T-helper 2 cell treated with Interferon-gamma antibody and Interleukin-4, amounts not matched to agents 100 ng/mL and 5 ng/mL, for 36 hours (primary cell): ENCODE results near the gene BCL2L11. TPM values are rescaled to one million over a fixed set of nuclear protein-coding genes. Genes with fewer than 3 reads are reported as not detected.
"Not testable (repeated sequence)": the region's sequence is repeated elsewhere in the genome, so short reads cannot be mapped to it uniquely, and the experiment has no call there.

Experiments used
- intact Hi-C: fragments of 100-400 bp; cut with micrococcal nuclease; formaldehyde crosslinking; loops from one replicate; pipeline ENCODE4 v1.15.1; 2023
- total RNA-seq: library from RNA; stranded (reverse); gene quantifications from 2 replicates; pipeline ENCODE4 v1.2.3, GENCODE V29; 2022

BCL2L11 gene
- 12.6 and 18.0 TPM in 2 replicates for total RNA-seq

- intact Hi-C loops = loop anchor here (10.0 kb wide), 1 partner anchor 934 kb away; the partner anchor contains the start of gene TMEM87B
Measured at GRCh38 chr2:111120253-111121027, at the start of gene BCL2L11. Gene BCL2L11, plus strand, starts transcription at chr2:111120914. Its CDS starts 2,832 bp downstream, at chr2:111123746.

GRCh38 chr2:111071600-111072171 lies 49.0 kb upstream of the BCL2L11 start:
- intact Hi-C loops = no loop called here

DNA sequence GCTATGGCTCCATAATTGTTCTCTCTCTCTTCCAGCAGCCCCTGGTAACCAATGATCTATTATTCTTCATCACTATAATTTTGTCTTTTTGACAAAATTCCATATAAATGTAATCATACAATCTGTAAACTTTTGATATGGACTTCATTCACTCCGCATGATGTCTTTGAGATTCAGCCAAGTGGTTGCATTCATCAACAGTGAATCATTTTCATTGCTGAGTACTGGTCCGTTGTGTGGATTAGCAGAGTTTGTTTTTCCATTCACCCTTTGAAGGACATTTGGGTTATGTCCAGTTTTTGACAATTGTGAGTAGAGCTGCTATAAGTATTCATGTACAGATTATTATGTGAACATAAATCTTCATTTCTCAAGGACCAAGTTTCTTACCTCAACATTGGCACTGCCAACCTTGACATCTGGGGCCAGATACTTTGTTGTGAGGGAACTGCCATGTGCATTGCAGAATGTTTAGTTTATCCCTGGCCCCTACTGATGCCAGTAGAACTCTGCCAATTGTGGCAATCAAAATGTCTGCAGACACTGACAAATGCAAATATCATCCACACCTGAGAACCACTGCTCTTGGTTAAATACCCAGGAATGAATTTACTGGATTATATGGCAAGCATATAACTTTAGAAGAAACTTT lies 48.4 kb upstream of the BCL2L11 start:
- intact Hi-C loops = no loop called here

DNA sequence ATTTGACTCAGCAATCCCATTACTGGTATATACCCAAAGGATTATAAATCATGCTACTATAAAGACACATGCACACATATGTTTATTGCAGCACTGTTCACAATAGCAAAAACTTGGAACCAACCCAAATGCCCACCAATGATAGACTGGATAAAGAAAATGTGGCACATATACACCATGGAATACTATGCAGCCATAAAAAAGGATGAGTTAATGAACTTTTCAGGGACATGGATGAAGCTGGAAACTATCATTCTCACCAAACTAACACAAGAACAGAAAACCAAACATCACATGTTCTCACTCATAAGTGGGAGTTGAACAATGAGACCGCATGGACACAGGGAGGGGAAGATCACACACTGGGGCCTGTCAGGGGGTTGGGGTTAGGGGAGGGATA lies 38.1 kb upstream of the BCL2L11 start:
- intact Hi-C loops = not testable (repeated sequence)

DNA sequence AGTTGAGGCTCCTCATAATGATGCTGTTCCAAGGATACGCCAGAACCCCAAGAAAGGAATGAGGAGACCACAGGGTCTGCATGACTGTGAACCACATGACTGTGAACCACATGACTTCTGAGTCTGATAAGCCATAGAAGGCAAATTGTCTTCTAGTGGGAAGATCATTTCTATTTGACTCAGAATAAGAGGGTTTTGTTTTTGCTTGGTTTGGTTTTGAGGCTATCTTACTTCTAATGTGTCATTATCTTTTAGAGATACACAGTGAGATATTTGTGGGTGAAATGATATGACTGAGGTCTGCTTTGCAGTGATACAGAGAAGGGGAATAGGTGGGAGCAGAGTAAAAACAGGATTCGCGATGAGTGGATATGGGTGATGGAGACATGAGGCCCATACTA lies 28.9 kb upstream of the BCL2L11 start:
- intact Hi-C loops = no loop called here

DNA sequence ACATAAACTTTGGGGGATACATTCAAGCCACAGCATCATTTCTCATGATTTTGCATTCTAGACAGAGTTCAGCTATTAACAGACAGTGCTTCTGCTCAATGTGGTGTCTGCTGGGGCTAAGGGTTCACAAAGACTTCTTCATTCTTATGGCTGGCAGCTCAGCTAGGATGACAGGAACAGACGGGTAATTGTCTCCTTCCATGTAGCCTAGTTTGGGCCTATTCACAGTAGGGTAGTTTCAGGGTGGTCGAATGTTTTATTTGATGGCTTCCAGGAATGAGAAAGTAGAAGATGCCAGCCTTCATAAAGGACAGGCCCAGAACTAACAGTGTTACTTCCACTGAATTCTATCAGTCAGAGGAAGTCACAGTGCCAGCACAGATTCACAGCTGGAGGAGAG lies 26.0 kb upstream of the BCL2L11 start:
- intact Hi-C loops = no loop called here

GRCh38 chr2:111095434-111095833 lies 25.3 kb upstream of the BCL2L11 start:
- intact Hi-C loops = no loop called here

GRCh38 chr2:111099402-111099801 lies 21.3 kb upstream of the BCL2L11 start:
- intact Hi-C loops = no loop called here

GRCh38 chr2:111100087-111100764 lies 20.5 kb upstream of the BCL2L11 start:
- intact Hi-C loops = no loop called here

DNA sequence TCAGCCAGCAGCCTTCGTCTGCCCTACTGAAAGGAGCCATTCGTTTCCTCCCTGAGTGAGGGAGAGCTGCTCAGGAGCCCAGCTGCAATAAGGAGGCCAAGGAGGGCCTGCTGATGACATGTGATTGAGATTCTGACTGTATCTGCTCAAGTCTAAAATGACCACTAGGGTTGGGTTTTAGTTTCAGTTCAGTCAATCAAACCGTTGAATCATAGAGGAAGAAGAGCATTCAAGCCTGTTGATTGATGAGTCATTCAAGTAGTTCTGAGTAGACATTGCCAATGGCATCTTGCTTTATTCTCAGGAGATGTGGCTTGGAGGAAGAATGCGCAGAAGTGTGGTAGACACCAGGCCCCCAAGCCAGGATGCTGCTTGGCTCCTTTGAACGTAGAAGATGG lies 19.9 kb upstream of the BCL2L11 start:
- intact Hi-C loops = no loop called here

GRCh38 chr2:111101592-111101991 lies 19.1 kb upstream of the BCL2L11 start:
- intact Hi-C loops = no loop called here

- intact Hi-C loops = no loop called here
Measured at GRCh38 chr2:111102216-111102615, 18.5 kb upstream of the BCL2L11 start.

- intact Hi-C loops = no loop called here
Measured at GRCh38 chr2:111105926-111106325, 14.8 kb upstream of the BCL2L11 start.

- intact Hi-C loops = no loop called here
Measured at GRCh38 chr2:111106706-111107105, 14.0 kb upstream of the BCL2L11 start.

GRCh38 chr2:111108745-111109271 lies 11.9 kb upstream of the BCL2L11 start:
- intact Hi-C loops = no loop called here

DNA sequence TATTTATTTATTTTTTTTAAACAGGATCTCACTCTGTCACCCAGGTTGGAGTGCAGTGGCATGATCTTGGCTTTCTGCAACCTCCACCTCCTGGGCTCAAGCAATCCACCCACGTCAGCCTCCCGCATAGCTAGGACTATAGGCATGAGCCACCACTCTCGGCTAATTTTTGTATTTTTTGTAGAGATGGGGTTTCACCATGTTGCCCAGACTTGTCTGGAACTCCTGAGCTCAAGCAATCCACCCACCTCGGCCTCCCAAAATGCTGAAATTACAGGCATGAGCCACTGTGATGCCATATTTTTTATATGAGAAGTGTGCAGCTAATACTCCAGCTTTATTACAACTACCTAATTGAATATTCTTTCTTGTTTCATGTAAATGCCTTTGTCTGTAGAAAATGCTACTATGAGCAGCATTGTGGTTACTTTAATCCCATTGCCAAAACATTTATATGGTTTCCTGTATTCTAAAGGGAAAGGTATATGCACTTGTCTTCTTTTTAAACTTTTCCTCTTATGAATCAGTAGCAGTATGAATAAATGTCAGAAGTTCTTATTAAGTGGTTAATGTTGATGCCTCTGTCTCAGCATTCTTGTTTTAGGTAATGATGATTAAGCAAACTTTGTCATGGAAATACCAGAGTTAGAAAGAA lies 9.5 kb upstream of the BCL2L11 start:
- intact Hi-C loops = no loop called here

DNA sequence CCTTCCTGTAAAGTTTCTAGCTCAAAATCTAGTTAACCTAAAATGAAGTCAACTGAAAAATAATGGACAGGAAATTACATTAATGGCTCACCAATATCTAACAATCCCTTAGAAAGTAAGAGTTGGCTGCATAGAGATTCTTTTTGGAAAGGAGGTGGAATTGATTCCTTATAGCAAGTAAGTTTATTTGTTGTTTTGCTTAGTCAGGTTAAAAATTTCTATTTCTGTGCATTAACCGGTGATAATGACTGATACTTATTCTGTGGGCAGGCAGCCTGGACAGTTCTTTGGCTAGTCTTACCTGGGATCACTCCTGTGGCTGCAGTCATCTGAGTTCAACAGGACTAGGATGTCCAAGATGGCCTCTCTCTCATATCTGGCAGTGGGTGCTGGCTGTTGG lies 6.9 kb upstream of the BCL2L11 start:
- intact Hi-C loops = no loop called here

GRCh38 chr2:111116011-111116746 lies 4.5 kb upstream of the BCL2L11 start:
- intact Hi-C loops = loop anchor here (2.0 to 5.0 kb wide), 4 partner anchors 259 to 1504 kb away; partner anchors contain the start of genes SEPTIN10 and SOWAHC

- intact Hi-C loops = loop anchor here (2.0 to 5.0 kb wide), 4 partner anchors 260 to 1505 kb away; partner anchors contain the start of genes SEPTIN10 and SOWAHC
Measured at GRCh38 chr2:111116843-111117597, 3.7 kb upstream of the BCL2L11 start.
